IPS-18c (cell line): Measurements from ENCODE around the gene SOWAHD.
A peak's percentile ranks its signal among the peaks of the same experiment; 100 is the strongest.
"Not testable (repeated sequence)": the region's sequence is repeated elsewhere in the genome, so short reads cannot be mapped to it uniquely, and the experiment has no call there.

Experiments
- H3K4me3 ChIP-seq: 2 replicates; pipeline ENCODE4 v1.7.0; 2013; ENCODE audit warnings: low read depth, mild to moderate bottlenecking, low read length, moderate library complexity; ENCODE audit not compliant: insufficient read depth
- H3K9me3 ChIP-seq: one replicate; pipeline ENCODE4 v1.6.1; 2013; ENCODE audit warnings: mild to moderate bottlenecking, low read length, moderate library complexity; ENCODE audit not compliant: control insufficient read depth, insufficient read depth

The SOWAHD gene

DNA sequence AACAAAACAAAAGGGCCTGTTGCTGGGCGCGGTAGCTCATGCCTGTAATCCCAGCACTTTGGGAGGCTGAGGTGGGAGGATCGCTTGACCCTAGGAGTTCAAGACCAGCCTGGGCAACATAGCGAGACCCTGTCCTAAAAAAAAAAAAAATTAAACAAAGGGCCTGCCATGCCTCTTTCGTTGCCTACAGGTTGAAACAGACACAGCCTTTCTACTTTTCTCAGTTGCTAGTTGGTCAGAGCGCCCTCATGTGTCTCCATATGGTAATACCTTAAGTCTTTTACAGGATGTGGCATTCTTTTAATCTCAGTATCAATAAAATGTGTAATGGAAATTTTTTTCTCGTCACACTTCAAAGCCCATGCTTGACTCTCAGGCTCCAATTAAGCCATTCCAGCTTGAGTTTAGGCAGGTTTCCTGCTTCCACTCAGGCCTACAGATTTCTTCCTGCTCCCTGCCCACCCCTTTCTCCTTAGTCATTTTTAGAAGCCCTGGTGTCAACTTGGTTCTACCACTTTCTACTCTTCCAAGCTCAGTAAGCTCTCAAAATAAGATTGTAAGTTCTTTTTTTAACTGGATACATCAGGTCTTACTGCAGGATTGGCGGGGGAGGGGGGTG, 4.6 kb upstream of the SOWAHD start:
- peaks cover 9% of the 10 kb centered on the region for H3K9me3 ChIP-seq

DNA sequence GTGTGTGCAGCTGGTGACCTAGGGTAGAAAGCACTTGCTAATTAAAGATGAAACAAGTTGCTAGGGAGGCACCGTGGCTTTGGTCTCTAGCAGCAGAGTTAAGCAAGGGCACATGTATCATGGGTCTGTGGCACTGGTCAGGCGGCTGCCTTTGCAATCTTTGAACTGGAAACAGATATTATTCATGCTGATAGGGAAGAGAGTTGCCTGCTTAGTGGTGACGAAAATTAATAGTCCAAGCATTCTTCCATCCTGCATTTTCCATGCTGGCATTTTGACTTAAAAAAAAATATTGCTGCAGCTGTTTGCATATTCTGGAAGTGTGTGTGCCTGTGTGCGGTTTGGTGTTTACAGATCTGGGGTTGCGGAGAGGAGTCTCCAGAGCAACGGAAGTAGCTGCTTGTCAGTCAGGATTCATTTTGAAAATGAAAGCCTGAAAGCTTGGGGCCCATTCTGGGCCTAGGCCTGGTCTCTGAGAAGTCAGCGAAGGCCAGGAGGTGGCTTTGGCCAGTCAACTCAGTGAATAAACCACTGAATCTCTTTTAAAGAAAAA, 2.3 kb upstream of the SOWAHD start:
- Histone ChIP-seq H3K9me3 (peaks cover 9% of the 10 kb centered on the region), H3K4me3 (no peak overlapping the region; the same call in 1 of the 2 replicates)

More for the DNA sequence above, 4.6 kb upstream of the SOWAHD start:
- H3K4me3 ChIP-seq = no peak overlapping the region

DNA sequence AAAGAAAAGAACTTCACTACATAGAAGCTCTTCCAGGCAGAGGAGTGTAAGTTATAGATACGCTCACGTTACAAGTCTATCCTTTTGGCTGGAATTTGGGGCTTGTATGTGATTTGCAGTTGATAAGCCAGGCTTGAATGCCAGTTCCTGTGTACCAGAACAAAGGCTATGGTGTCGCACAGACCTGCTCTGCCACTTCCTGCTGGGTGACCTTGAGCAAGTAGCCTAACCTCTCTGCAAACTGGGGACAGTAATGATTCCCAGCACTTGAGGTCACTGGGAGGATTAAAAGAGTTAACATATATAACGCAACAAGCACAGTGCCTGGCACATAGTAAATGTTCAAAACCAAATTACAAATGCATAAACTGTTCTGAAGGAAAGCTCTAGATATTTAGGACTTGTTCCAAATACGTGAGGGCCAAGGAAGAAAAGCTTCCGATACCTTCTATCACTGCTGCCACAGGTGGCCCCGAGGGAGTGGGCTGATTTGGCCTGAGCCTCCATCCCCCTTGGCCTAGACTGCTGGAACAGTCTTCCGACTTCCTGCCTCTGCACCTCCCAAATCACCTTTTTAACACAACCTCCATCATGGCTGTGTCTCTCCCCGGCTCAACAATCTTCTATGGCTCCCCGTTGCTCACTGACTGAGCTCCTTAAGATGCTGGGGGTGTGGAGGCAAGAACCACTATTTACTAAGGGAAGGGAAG, 1.3 kb upstream of the SOWAHD start:
- peaks cover 7% of the 10 kb centered on the region for H3K9me3 ChIP-seq
- H3K4me3 ChIP-seq = peak overlapping the region; percentile 24; the same call in 1 of the 2 replicates

DNA sequence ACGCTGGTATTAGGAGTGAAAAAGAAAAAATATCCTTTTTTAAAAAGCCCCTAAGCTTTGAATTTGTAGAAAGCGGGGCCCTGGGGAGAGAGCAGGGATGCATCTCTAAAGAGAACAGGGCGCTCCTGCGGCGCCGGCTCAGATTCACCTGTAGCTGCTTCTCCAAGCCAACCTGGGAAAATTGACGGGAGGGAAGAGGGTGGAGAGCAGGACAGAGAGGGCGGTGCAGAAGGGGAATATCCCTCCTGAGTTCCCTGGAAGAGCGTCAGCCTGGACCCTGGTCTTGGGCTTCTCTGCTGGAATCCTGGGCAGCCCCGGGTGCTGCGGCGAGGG, 776 bp upstream of the SOWAHD start:
- Histone ChIP-seq H3K4me3 (peak overlapping the region; percentile 54; the same call in 1 of the 2 replicates), H3K9me3 (peaks cover 8% of the 10 kb centered on the region)

DNA sequence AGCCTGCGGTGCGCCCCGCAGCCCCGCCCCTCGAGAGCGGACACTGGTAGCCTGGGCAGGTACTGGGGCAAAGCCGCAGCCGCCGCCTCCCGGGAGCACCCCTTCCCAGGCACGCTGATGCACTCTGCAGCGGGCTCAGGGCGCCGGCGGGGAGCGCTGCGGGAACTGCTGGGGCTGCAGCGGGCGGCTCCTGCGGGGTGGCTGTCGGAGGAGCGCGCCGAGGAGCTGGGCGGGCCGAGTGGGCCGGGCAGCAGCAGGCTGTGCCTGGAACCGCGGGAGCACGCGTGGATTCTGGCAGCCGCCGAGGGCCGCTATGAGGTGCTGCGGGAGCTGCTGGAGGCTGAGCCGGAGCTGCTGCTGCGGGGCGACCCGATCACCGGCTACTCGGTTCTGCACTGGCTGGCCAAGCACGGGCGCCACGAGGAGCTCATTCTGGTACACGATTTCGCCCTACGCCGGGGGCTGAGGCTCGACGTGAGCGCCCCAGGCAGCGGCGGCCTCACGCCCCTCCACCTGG, 401 bp downstream of the SOWAHD start:
- Histone ChIP-seq H3K4me3 (peak overlapping the region; percentile 54), H3K9me3 (peaks cover 11% of the 10 kb centered on the region)

DNA sequence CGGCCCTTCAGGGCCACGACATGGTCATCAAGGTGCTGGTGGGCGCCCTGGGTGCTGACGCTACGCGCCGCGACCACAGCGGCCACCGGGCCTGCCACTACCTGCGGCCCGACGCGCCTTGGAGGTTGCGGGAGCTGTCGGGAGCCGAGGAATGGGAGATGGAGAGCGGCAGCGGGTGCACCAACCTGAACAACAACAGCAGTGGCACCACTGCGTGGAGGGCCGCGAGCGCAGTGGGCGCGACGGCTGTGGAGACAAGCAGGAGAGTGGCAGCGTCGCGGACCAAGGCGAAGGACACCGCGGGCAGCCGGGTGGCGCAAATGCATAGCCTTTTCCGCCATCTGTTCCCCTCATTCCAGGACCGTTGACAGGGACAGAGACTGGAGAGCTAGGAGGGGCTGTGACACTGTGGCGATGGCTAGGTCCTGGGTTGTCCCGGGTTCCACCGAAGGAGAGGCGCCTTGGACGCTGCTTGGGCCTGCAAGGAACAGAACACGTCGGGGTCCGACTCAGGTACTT, 919 bp downstream of the SOWAHD start:
- peak overlapping the region; percentile 54 for H3K4me3 ChIP-seq
- peaks cover 11% of the 10 kb centered on the region for H3K9me3 ChIP-seq

DNA sequence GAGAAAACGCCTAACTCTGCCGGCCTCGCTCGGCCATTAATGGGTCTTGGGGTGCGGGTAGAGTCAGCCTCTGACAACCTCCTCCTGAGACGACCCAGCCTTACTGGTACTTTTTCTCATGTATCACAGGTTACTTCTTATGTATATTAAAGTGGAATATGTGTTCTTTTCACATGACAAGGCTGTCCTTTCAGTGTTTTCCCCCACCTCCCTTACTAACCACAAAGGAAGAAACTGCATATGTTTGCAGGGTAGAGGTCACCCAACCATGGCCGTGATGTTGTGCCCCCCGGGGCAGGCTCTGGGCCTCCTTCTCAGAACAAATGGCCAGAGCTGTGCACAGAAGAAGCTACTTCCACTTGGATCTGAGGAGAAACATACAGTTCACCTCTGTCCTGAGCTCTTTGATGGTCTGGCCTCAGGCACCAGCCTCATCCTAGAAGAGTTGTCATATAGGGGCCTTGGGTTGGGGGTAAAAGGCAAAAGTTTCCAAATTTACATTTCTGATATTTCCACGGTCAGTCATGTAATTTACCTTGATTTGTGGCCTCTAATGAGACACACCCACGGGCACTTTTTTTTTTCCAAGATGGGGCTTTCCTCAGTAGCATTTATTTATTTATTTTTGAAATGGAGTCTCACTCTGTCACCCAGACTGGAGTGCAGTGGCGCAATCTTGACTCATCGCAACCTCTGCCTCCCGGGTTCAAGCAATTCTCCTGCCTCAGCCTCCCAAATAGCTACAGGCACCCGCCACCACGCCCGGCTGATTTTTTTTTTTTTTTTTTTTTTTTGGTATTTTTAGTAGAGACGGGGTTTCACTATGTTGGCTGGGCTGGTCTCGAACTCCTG, 1.9 kb downstream of the SOWAHD start:
- peak overlapping the region; percentile 54; the same call in 1 of the 2 replicates for H3K4me3 ChIP-seq
- H3K9me3 ChIP-seq = peaks cover 11% of the 10 kb centered on the region

DNA sequence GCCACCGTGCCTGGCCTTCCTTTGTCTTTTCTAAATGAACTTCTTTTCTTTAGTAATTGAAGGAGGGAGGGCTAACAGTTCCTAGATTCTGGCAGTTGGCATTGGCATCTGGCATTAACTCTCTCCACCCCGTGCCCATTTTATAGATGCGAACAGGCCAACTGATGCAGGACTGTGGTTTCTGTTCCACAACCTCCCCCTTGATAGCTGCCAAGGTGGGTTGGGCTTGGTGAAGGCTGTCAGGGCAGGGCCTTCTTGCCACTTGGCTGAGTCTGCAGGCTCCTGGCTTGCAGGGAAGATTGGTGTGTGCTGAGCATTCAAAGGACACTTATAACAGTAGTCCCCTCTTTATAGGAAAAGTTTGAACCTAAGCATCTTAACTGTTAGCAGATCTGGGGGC, 4.3 kb downstream of the SOWAHD start:
- peaks cover 4% of the 10 kb centered on the region for H3K9me3 ChIP-seq
- no peak overlapping the region for H3K4me3 ChIP-seq

DNA sequence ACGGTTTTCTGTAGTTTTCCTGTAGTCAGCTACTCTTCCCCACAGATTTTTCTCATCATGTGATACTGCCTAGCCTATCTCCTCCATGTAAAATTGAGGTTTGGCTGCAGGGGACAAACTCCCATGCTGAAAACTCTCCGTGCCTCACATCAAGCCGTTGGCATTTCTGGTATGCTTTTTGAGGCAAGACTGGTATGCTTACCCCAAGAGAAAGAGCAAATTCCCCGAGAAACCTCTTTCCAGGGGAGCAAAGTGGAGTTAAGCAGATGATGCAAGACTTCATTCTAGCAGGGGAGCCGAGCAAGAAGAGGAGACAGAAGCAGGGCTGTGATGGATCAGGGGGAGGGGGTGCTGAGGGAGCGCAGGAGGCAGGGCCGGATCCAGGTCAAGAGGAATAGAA, 4.8 kb downstream of the SOWAHD start:
- H3K4me3 ChIP-seq = no peak overlapping the region
- H3K9me3 ChIP-seq = peaks cover 4% of the 10 kb centered on the region

DNA sequence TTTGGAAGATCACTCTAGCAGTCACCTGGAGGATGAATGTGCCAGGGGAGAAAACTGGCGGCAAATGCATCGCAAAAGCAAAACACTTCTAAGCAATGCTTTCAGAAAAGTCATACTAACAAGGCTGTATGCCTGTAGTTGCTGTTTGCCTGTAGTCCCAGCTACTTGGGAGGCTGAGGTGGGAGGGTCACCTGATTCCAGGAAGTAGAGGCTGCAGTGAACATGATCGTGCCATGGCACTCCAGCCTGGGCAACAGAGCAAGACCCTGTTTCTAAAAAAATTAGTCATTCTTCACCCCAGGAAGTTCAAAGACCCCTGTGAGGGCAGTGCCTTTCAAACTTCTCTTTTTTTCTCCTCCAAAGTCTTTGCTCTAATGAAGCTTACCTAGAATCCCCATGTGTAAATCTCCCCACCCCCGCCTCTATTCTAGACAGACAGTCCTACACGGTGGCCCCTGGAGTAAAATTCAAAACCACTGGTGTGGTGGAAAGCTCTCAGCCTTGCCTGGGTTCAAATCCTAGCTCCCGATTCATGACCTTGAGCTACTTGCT, 5.5 kb downstream of the SOWAHD start:
- H3K4me3 ChIP-seq = no peak overlapping the region
- peaks cover 4% of the 10 kb centered on the region for H3K9me3 ChIP-seq

DNA sequence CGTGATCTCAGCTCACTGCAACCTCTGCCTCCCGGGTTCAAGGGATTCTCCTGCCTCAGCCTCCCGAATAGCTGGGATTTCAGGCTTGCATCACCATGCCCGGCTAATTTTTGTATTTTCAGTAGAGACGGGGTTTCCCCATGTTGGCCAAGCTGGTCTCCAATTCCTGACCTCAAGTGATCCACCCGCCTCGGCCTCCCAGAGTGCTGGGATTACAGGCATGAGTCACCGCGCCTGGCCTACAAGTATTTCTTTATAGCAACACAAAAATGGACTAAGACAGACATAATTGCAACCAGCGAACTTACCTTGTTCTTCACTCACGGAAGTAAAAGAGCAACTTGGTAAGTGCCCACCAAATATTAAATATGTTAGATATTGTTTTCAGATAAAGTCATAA, 10.0 kb downstream of the SOWAHD start:
- H3K4me3 ChIP-seq = not testable (repeated sequence)
- peaks cover 11% of the 10 kb centered on the region for H3K9me3 ChIP-seq

DNA sequence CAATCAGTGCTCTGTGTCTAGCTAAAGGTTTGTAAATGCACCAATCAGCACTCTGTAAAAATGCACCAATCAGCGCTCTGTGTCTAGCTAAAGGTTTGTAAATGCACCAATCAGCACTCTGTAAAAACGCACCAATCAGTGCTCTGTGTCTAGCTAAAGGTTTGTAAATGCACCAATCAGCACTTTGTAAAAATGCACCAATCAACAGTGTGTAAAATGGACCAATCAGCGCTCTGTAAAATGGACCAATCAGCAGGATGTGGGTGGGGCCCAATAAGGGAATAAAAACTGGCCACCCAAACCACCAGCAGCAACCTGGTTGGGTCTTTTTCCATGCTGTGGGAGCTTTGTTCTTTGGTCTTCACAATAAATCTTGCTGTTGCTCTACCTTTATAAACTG, 11.0 kb downstream of the SOWAHD start:
- peaks cover 11% of the 10 kb centered on the region for H3K9me3 ChIP-seq
- H3K4me3 ChIP-seq = not testable (repeated sequence)

DNA sequence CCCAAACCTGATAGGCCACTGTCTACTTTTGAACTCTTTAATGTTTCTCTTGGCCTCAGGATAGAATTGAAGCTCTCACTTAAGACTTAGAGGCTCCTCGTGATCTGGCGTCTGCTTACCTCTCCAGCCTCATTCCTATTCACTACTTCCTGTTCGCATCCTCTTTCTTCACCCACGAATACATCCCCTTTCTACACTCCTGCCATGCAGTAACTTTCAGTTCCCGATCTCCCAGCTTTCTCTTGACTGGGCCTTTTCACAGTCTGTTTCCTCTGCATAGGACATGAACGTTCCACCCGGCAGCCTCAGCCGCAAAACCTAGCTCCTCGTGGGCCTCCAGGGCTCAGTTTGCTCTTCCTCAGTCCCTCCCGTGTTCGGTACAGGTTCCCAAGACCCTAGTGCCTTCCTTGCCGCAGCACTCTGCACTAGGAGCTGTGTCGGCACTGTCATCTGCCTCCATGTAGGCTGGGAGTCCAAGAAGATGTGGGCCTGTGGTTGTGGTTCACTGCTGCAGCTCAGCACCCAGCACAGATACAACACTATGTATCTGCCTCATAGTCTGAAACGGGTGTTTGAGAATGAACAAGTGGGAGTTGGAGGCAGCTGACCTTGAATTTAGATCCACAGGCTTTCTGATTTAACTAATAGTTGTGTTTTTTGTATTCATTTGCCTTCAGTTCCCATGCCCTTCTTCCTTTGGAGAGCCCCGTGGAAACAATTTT, 17.3 kb downstream of the SOWAHD start:
- H3K9me3 ChIP-seq = peaks cover 12% of the 10 kb centered on the region
- no peak overlapping the region for H3K4me3 ChIP-seq

DNA sequence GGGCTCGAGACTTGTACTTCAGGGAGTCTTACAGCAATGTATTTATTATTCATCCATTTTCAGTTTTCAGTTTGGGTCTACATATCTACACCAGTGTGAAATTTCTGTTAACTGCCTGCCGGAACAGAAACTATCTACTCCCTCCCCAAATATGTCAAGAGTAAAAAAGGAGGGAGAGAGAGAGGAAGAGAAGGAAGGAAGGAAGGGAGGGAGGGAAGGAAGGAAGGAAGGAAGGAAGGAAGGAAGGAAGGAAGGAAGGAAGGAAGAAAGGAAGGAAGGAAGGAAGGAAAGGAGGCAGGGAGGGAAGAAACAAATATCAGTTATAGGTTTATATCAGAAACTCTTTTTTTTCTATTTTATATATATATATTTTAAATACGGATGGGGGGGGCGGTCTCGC, 20.4 kb downstream of the SOWAHD start:
- peaks cover 10% of the 10 kb centered on the region for H3K9me3 ChIP-seq
- no peak overlapping the region for H3K4me3 ChIP-seq

DNA sequence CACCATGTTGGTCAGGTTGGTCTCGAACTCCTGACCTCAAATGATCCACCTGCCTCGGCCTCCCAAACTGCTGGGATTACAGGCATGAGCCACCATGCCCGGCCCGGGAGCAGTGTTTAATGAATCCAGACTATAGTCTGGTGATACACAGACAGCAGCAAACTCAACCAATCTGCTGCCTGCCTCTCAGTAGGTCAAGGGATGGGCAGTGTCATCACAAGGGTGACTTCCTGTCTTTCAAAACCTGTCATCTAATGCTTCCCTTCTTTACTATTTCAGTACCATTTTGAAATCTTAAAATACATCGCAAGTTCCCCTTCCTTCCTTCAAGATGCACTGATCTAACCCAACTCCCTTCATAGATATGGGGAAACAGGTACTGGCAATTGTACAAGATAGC, 24.6 kb downstream of the SOWAHD start:
- H3K4me3 ChIP-seq = no peak overlapping the region
- H3K9me3 ChIP-seq = peaks cover 5% of the 10 kb centered on the region

DNA sequence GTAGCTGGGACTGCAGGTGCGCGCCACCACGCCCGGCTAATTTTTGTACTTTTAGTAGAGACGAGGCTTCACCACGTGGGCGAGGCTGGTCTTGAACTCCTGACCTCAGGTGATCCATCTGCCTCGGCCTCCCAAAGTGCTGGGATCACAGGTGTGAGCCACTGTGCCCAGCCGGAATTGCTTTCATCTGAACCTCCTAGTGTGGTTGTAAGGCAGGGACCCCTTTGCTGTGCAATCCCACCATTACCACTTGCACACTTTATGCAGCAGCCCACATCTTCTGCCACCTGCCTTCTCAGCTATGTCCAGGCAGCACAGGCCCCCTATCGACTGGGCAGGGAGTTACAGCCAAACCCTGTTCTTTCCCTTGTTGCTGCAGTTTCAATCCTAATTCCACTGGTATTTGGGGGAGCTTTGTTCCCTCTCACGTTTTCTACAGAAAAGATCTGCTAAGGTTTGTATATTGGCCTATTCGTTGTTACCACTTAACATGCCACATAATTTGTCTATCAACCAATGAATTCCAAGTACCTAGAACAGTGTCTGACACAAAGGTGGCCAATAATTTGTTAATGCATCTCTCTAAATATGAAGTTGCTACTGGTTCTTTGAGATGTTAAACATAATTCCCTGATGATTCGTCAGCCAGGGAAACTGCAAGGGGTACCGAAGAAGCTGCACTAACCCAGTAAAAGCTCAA, 26.5 kb downstream of the SOWAHD start:
- Histone ChIP-seq H3K4me3 (no peak overlapping the region), H3K9me3 (peaks cover 5% of the 10 kb centered on the region)
